ENCODE measurements around the gene BBX.

The BBX gene

GRCh38 chr3:107545680-107546120, 22.9 kb downstream of the BBX start:
- Histone ChIP-seq H4K20me1 (ENCODE audit: insufficient read depth, low read length) (peaks cover 12% of the 10 kb centered on the region), H3K4me1 (ENCODE audit: insufficient read depth, low read length) (no peaks in the 10 kb centered on the region), H2AFZ (ENCODE audit: low read depth, low read length) (no peak overlapping the region), H3K9ac (ENCODE audit: low read depth, low read length) (no peak overlapping the region), H3K4me2 (ENCODE audit: insufficient read depth, low read length) (no peak overlapping the region), H3K27me3 (ENCODE audit: insufficient read depth, low read length, poor library complexity) (no peaks in the 10 kb centered on the region), H3K4me3 (ENCODE audit: low read depth in 1 of 2, low read length in 2 of 2) (no peak overlapping the region), H3K79me2 (ENCODE audit: insufficient read depth, low read length) (peaks cover 35% of the 10 kb centered on the region), H3K9me3 (ENCODE audit: insufficient read depth, low read length, severe bottlenecking) (no peaks in the 10 kb centered on the region), H3K36me3 (ENCODE audit: insufficient read depth, low read length) (peaks cover 5% of the 10 kb centered on the region; the same call in 1 of the 2 replicates), H3K27ac (ENCODE audit: low read length) (no peak overlapping the region)
- TF ChIP-seq CTCF (IDR thresholded peaks at IDR 0.05; ENCODE audit: borderline replicate concordance, extremely low read depth, low read length, poor library complexity, severe bottlenecking) = no peak
- no peak for TF ChIP-seq EZH2 (IDR thresholded peaks at IDR 0.05; ENCODE audit: borderline replicate concordance, low read depth, low read length, severe bottlenecking)
- ATAC-seq (ENCODE audit: insufficient read depth, low read depth) (no peak), DNase-seq (no peak)

DNA sequence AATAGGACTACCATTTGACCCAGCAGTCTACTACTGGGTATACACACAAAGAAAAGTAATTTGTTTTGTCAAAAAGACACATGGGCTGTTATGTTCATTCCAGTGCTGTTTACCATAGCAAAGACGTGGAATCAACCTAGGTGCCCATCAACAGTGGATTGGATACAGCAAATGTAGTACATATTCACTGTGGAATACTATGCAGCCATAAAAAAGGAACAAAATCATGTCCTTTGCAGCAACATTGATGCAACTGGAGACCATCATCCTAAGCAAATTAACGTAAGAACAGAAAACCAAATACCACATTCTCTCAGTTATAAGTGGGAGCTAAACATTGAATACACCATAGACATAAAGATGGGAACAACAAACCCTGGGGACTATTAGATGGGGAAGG, 25.8 kb downstream of the BBX start:
- DNase-seq = no peak
- TF ChIP-seq EZH2 (IDR thresholded peaks at IDR 0.05; ENCODE audit: borderline replicate concordance, low read depth, low read length, severe bottlenecking) (no peak), CTCF (IDR thresholded peaks at IDR 0.05; ENCODE audit: borderline replicate concordance, extremely low read depth, low read length, poor library complexity, severe bottlenecking) (no peak)
- Histone ChIP-seq H3K4me2 (ENCODE audit: insufficient read depth, low read length) (no peak overlapping the region), H3K79me2 (ENCODE audit: insufficient read depth, low read length) (peaks cover 40% of the 10 kb centered on the region), H3K9ac (ENCODE audit: low read depth, low read length) (no peak overlapping the region), H3K4me3 (ENCODE audit: low read depth in 1 of 2, low read length in 2 of 2) (no peak overlapping the region), H3K27me3 (ENCODE audit: insufficient read depth, low read length, poor library complexity) (no peaks in the 10 kb centered on the region), H3K4me1 (ENCODE audit: insufficient read depth, low read length) (no peaks in the 10 kb centered on the region), H3K9me3 (ENCODE audit: insufficient read depth, low read length, severe bottlenecking) (no peaks in the 10 kb centered on the region), H4K20me1 (ENCODE audit: insufficient read depth, low read length) (peaks cover 12% of the 10 kb centered on the region), H3K36me3 (ENCODE audit: insufficient read depth, low read length) (peaks cover 5% of the 10 kb centered on the region; the same call in 1 of the 2 replicates), H3K27ac (ENCODE audit: low read length) (no peak overlapping the region), H2AFZ (ENCODE audit: low read depth, low read length) (no peak overlapping the region)
- no peak for ATAC-seq (ENCODE audit: insufficient read depth, low read depth)

GRCh38 chr3:107555359-107555758, 32.6 kb downstream of the BBX start:
- Histone ChIP-seq H3K9ac (ENCODE audit: low read depth, low read length) (no peak overlapping the region), H3K4me1 (ENCODE audit: insufficient read depth, low read length) (no peaks in the 10 kb centered on the region), H3K27me3 (ENCODE audit: insufficient read depth, low read length, poor library complexity) (no peaks in the 10 kb centered on the region), H3K4me3 (ENCODE audit: low read depth in 1 of 2, low read length in 2 of 2) (no peak overlapping the region), H3K27ac (ENCODE audit: low read length) (no peak overlapping the region), H3K4me2 (ENCODE audit: insufficient read depth, low read length) (no peak overlapping the region), H4K20me1 (ENCODE audit: insufficient read depth, low read length) (peaks cover 2% of the 10 kb centered on the region; the same call in 1 of the 2 replicates), H3K79me2 (ENCODE audit: insufficient read depth, low read length) (peaks cover 34% of the 10 kb centered on the region), H3K36me3 (ENCODE audit: insufficient read depth, low read length) (no peaks in the 10 kb centered on the region), H3K9me3 (ENCODE audit: insufficient read depth, low read length, severe bottlenecking) (no peaks in the 10 kb centered on the region), H2AFZ (ENCODE audit: low read depth, low read length) (no peak overlapping the region)
- TF ChIP-seq CTCF (IDR thresholded peaks at IDR 0.05; ENCODE audit: borderline replicate concordance, extremely low read depth, low read length, poor library complexity, severe bottlenecking) (no peak), EZH2 (IDR thresholded peaks at IDR 0.05; ENCODE audit: borderline replicate concordance, low read depth, low read length, severe bottlenecking) (no peak)
- ATAC-seq (ENCODE audit: insufficient read depth, low read depth) (no peak), DNase-seq (no peak)

GRCh38 chr3:107557743-107558142, 35.0 kb downstream of the BBX start:
- no peak for TF ChIP-seq EZH2 (IDR thresholded peaks at IDR 0.05; ENCODE audit: borderline replicate concordance, low read depth, low read length, severe bottlenecking)
- no peak for TF ChIP-seq CTCF (IDR thresholded peaks at IDR 0.05; ENCODE audit: borderline replicate concordance, extremely low read depth, low read length, poor library complexity, severe bottlenecking)
- ATAC-seq (ENCODE audit: insufficient read depth, low read depth) (no peak), DNase-seq (no peak)
- H2AFZ ChIP-seq (ENCODE audit: low read depth, low read length) = no peak overlapping the region
- no peaks in the 10 kb centered on the region for H3K4me1 ChIP-seq (ENCODE audit: insufficient read depth, low read length)
- H3K79me2 ChIP-seq (ENCODE audit: insufficient read depth, low read length) = peaks cover 29% of the 10 kb centered on the region
- H3K27ac ChIP-seq (ENCODE audit: low read length) = no peak overlapping the region
- no peak overlapping the region for H3K9ac ChIP-seq (ENCODE audit: low read depth, low read length)
- no peak overlapping the region for H3K4me3 ChIP-seq (ENCODE audit: low read depth in 1 of 2, low read length in 2 of 2)
- no peaks in the 10 kb centered on the region for H3K27me3 ChIP-seq (ENCODE audit: insufficient read depth, low read length, poor library complexity)
- no peaks in the 10 kb centered on the region for H3K36me3 ChIP-seq (ENCODE audit: insufficient read depth, low read length)
- H3K4me2 ChIP-seq (ENCODE audit: insufficient read depth, low read length) = no peak overlapping the region
- H3K9me3 ChIP-seq (ENCODE audit: insufficient read depth, low read length, severe bottlenecking) = no peaks in the 10 kb centered on the region
- H4K20me1 ChIP-seq (ENCODE audit: insufficient read depth, low read length) = no peaks in the 10 kb centered on the region; the same call in 1 of the 2 replicates

All from DND-41 (cell line).